Kidney (tissue), 14 donors: ENCODE results near the gene HNRNPR. TPM values are rescaled to one million over a fixed set of nuclear protein-coding genes. Genes with fewer than 3 reads are reported as not detected.
"Not testable (repeated sequence)": the region's sequence is repeated elsewhere in the genome, so short reads cannot be mapped to it uniquely, and the experiment has no call there.

Source experiments
- DNase-seq, 5 donors: peaks; one replicate each; pipeline ENCODE4 v3.0.0-alpha.2; 2013 to 2020
- FAIRE-seq: peaks from 2 replicates; lab custom pipeline; 2012; peaks lifted over from hg19 to GRCh38; lab: Jason Lieb, UNC
- H3K27ac ChIP-seq, 2 donors: one replicate each; pipeline ENCODE4 v1.7.0; 2013; ENCODE audit warnings: low read depth in 2 of 2, low read length in 2 of 2, inconsistent platforms in 1 of 2
- H3K27me3 ChIP-seq: one replicate; pipeline ENCODE4 v1.7.1; 2013; ENCODE audit warnings: low read length, inconsistent platforms; ENCODE audit not compliant: control insufficient read depth, insufficient read depth
- H3K36me3 ChIP-seq, 3 donors: one replicate each; pipeline versions ENCODE4 v1.7.0 to v1.7.1; 2013; ENCODE audit warnings: low read length in 3 of 3, control low read depth in 1 of 3, inconsistent platforms in 1 of 3; ENCODE audit not compliant: insufficient read depth in 3 of 3, control insufficient read depth in 2 of 3
- H3K4me1 ChIP-seq, 3 donors: one replicate each; pipeline versions ENCODE4 v1.7.0 to v1.7.1; 2013; ENCODE audit warnings: low read length in 3 of 3, inconsistent platforms in 1 of 3, low read depth in 1 of 3; ENCODE audit not compliant: control insufficient read depth in 2 of 3, insufficient read depth in 2 of 3
- H3K4me3 ChIP-seq, 3 donors: one replicate each; pipeline versions ENCODE4 v1.7.0 to v1.8.1; 2013; ENCODE audit warnings: low read length in 3 of 3, control low read depth in 1 of 3, inconsistent platforms in 1 of 3
- H3K9ac ChIP-seq, 3 donors: one replicate each; pipeline versions ENCODE4 v1.7.0 to v1.7.1; 2013; ENCODE audit warnings: low read length in 3 of 3, control low read depth in 1 of 3, inconsistent platforms in 1 of 3
- H3K9me3 ChIP-seq, 3 donors: one replicate each; pipeline versions ENCODE4 v1.7.0 to v1.7.1; 2013; ENCODE audit warnings: low read length in 3 of 3, control low read depth in 1 of 3, inconsistent platforms in 1 of 3; ENCODE audit not compliant: control insufficient read depth in 2 of 3, insufficient read depth in 1 of 3
- intact Hi-C: fragments of 100-400 bp; cut with DNase I; formaldehyde crosslinking; loops from one replicate; pipeline ENCODE4 v1.11.1; 2022
- polyA plus RNA-seq: library from polyadenylated mRNA; stranded (reverse); fragments of 350-450 nt; fragmentation: Illumina TruSeq; extraction: RNeasy Lipid Tissue Mini Kit (QIAGEN cat#74804); gene quantifications from one replicate; pipeline ENCODE4 v1.2.3, GENCODE V29; 2014; ENCODE audit warnings: low read depth, low replicate concordance; ENCODE audit not compliant: insufficient read depth
- total RNA-seq: library from RNA; stranded (reverse); fragmentation: NEBNext Ultra II Directional; extraction: Animal tissue kit (Norgen Biotek cat#: 25700); gene quantifications from one replicate; pipeline ENCODE4 v1.2.1, GENCODE V29; 2021
- TF ChIP-seq, protein P1 (sequence below): IDR thresholded peaks from 3 replicates; pipeline ENCODE4 v1.5.1; 2012; ENCODE audit warnings: mild to moderate bottlenecking, moderate library complexity, borderline replicate concordance; ENCODE audit not compliant: insufficient read depth; ENCODE audit errors: extremely low read depth
- donor health status: control.
- donor health status: control.
- donor health status: control.
- donor health status: control.
- donor health status: control.
- donor health status: DM: yes; HTN: yes; CAD: no.
- donor health status: Normal renal cell carcinoma (clear cell type).

The HNRNPR gene
- total and polyA plus RNA-seq, 2 donors from 2014 or later = 45.3 to 126 TPM

DNA sequence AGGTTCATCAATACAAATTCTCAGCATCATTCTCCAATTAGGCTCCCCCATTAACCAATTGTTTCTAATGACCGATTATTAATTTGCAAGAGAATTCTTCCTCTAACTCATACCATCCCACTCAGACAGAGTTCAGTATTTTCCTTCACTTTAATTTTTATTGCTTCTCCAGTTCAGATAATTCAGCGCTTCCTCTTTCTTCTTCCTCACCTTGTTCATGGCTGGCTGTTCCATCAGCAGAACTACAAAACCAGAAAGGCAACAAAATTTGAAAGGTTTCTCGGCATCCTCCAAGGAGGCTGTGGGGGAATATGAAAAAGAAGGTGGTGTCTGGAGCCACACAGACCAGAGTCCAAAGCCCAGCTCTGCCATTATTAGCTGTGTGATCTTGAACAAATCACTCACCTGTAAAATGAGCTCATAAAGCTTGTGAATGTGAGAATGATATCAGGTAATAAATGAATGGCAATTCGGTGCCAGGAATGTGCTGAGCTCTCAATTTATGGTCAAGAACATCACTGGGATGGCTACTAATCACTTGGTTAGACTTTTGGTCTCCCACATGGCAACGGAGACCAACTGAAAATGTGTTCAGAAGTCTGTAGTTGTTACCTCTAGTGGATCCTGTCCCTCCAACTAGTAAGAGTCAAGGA is 37.3 kb upstream of the HNRNPR start:
- Histone ChIP-seq H3K9me3 (no peaks in the 10 kb centered on the region), H3K36me3 (peaks cover 0 to 16% (median 7%) of the 10 kb centered on the region in 3 donors), H3K9ac (no peak overlapping the region), H3K4me3 (no peak overlapping the region), H3K27me3 (no peaks in the 10 kb centered on the region), H3K27ac (no peak overlapping the region), H3K4me1 (peaks cover 0 to 8% (median 0%) of the 10 kb centered on the region in 3 donors)
- TF ChIP-seq, protein P1, sequence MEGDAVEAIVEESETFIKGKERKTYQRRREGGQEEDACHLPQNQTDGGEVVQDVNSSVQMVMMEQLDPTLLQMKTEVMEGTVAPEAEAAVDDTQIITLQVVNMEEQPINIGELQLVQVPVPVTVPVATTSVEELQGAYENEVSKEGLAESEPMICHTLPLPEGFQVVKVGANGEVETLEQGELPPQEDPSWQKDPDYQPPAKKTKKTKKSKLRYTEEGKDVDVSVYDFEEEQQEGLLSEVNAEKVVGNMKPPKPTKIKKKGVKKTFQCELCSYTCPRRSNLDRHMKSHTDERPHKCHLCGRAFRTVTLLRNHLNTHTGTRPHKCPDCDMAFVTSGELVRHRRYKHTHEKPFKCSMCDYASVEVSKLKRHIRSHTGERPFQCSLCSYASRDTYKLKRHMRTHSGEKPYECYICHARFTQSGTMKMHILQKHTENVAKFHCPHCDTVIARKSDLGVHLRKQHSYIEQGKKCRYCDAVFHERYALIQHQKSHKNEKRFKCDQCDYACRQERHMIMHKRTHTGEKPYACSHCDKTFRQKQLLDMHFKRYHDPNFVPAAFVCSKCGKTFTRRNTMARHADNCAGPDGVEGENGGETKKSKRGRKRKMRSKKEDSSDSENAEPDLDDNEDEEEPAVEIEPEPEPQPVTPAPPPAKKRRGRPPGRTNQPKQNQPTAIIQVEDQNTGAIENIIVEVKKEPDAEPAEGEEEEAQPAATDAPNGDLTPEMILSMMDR = no peak
- intact Hi-C loops = no loop called here
- DNase-seq (no peak), FAIRE-seq (no peak)

DNA sequence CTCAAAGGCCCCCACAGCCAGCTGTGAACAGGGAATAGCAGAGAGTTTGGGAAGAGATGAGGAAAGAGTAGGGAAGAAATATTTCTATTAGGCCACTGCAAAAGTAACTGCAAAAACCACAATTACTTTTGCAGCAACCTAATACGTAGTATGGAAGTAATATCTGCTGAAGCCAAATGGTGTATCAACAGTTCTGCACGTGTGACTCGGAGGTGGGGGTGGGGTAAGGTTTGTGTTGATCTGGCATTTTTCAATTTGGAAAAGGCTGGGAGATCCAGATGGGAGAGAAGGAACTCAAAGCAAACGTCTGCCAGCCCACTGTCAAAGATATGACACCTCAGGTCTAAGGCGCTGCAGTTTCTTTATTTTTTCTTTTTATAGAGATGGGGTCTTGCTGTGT is 36.6 kb upstream of the HNRNPR start:
- Histone ChIP-seq H3K4me3 (no peak overlapping the region), H3K9me3 (no peaks in the 10 kb centered on the region), H3K9ac (no peak overlapping the region), H3K27ac (no peak overlapping the region), H3K4me1 (peaks cover 0 to 8% (median 0%) of the 10 kb centered on the region in 3 donors), H3K27me3 (no peaks in the 10 kb centered on the region), H3K36me3 (peaks cover 0 to 16% (median 7%) of the 10 kb centered on the region in 3 donors)
- intact Hi-C loops = no loop called here
- DNase-seq = no peak
- TF ChIP-seq, protein P1 = no peak
- FAIRE-seq = no peak

DNA sequence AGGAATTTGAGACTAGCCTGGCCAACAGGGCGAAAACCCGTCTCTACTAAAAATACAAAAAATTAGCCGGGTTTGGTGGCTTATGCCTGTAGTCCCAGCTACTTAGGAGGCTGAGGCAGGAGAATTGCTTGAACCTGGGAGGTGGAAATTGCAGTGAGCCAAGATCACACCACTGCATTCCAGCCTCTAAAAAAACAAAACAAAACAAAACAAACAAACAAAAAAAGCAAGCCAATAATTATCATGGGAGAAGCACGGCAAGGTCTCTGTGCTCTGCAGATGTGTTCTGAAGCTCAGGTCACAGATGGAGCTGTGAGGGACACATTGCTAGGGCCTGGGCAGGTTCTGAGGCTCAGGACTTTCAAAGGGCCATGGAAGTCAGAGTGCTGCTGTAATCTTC is 36.2 kb upstream of the HNRNPR start:
- peaks cover 0 to 16% (median 4%) of the 10 kb centered on the region in 3 donors for H3K36me3 ChIP-seq
- intact Hi-C loops, FAIRE-seq, H3K27me3 ChIP-seq, H3K9ac ChIP-seq, H3K4me1 ChIP-seq, H3K4me3 ChIP-seq, DNase-seq, H3K9me3 ChIP-seq, H3K27ac ChIP-seq: not testable (repeated sequence)

DNA sequence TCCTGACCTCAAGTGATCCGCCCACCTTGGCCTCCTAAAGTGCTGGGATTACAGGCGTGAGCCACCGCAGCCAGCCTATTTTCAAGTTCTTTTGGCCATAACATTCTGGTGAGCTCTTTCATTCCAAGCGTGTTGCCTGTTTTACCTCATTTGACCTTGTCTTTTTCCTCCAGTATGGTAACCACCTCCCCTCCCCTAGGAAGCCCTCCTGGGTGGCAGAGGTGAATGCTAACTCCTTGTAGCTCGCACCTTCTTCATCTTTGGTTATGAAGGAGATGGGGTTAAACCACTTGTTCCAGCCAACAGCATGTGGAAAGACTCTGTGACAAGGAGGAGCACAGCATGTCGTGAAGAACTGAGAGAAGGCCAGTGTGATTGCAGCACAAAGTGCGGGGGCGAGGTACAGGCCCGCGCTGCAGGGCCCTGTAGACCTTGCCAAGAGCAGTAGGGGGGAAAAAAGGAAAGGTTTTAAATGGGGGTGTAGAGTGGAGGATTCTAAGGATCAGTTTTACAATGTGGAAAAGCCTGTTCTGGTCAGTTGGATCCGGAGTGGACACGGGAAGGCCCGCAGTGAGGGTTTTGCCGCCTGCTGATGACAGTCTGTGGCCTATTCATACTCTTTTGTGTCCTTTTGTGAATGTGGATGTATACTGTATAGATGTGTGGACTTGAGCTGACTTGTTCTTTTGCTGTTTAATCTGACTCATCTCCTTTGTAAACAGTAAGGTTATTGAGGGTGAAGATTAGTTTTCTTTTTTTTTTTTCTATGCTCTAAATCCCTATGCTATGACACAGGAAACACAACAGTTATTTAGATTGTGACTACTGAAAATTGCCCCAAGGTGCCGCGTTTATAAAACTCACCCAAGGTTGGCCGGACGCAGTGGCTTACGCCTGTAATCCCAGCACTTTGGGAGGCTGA is 33.1 kb upstream of the HNRNPR start:
- Histone ChIP-seq H3K9ac (peak overlapping the region in 1 of 3 donors; percentile 15), H3K4me1 (peaks cover 0 to 7% (median 5%) of the 10 kb centered on the region in 3 donors), H3K27me3 (no peaks in the 10 kb centered on the region), H3K27ac (peak overlapping the region; percentile 63 to 87), H3K9me3 (no peaks in the 10 kb centered on the region), H3K36me3 (peaks cover 0 to 8% (median 0%) of the 10 kb centered on the region in 3 donors), H3K4me3 (no peak overlapping the region)
- intact Hi-C loops = no loop called here
- DNase-seq = peak in 2 of 5 donors; percentile 32 to 86
- no peak for FAIRE-seq
- TF ChIP-seq, protein P1 = no peak

DNA sequence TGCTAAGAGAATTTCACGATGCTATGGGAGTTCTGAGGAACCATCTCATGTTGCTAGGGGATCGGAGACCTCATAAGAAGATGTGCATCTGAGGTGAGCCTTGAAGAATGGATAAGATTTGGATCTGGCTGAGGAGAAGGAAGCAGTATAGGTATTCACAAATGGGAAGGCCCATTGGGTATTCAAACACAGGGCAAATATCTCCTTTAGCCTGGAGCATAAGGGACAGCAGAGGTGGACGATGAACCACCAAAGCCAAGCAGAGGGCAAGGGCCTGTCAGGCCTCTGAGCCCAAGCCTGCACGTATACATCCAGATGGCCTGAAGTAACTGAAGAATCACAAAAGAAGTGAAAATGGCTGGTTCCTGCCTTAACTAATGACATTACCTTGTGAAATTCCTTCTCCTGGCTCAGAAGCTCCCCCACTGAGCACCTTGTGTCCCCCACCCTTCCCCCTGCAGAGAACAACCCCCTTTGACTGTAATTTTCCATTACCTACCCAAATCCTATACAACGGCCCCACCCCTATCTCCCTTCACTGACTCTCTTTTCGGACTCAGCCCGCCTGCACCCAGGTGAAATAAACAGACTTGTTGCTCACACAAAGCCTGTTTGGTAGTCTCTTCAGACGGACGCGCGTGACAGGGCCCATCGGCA is 30.1 kb upstream of the HNRNPR start:
- peaks cover 0 to 12% (median 0%) of the 10 kb centered on the region in 3 donors for H3K36me3 ChIP-seq
- H3K9me3 ChIP-seq, H3K4me3 ChIP-seq, intact Hi-C loops, DNase-seq, H3K9ac ChIP-seq, H3K27me3 ChIP-seq, FAIRE-seq, H3K27ac ChIP-seq: not testable (repeated sequence)
- H3K4me1 ChIP-seq = peaks cover 12 to 27% (median 26%) of the 10 kb centered on the region in 3 donors
